AG04449 (cell line): ENCODE measurements around the gene RAB12.

ENCODE experiments used
- CTCF ChIA-PET: fragments of 350-600 bp; formaldehyde crosslinking; extraction: SDS; loops from one replicate; lab custom pipeline; 2021; ENCODE audit warnings: antibody characterized with exemption; lab: Yijun Ruan, JAX
- POLR2A ChIA-PET: fragments of 400-600, 350-600 bp; formaldehyde crosslinking; extraction: SDS; loops from one replicate; lab custom pipeline; 2020; ENCODE audit warnings: antibody characterized with exemption, inconsistent platforms; lab: Yijun Ruan, JAX
- DNase-seq: peaks from one replicate; pipeline ENCODE4 v3.0.0-alpha.2; 2010; ENCODE audit warnings: low read depth, low spot score
- H3K4me3 ChIP-seq: 2 replicates; pipeline ENCODE4 v1.5.1; 2011; ENCODE audit warnings: low read depth, mild to moderate bottlenecking, control low read depth, low read length
- CTCF ChIP-seq: IDR thresholded peaks from one replicate; pipeline ENCODE4 v1.5.1; 2011; ENCODE audit warnings: mild to moderate bottlenecking, moderate library complexity, low read length, control low read depth, inconsistent platforms; ENCODE audit not compliant: insufficient read depth; ENCODE audit errors: missing control alignments

The RAB12 gene

DNA sequence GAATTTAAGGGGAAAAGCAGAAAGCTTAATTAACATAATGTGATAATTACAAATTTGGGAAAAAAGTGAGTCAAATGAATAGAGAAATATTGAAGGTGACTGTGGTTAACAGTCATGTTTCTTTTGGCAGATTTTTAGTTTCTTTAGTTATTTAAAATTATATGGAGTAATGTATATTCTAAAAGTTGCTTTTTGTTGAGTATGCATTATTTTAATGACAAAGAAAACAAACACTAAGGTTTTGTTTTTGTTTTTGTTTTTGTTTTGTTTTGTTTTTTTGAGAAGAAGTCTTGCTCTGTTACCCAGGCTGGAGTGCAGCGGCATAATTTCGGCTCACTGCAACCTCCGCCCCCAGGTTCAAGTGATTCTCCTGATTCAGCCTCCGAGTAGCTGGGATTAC, 65.8 kb downstream of the RAB12 start:
- ChIA-PET CTCF (interaction anchor here (1.4 kb wide), 1 partner anchor 21 kb away, joined by 3 read pairs; no protein-coding TSS in a partner anchor), POLR2A (no interaction called here)
- no peak for DNase-seq
- no peak for TF ChIP-seq CTCF
- no peak overlapping the region for H3K4me3 ChIP-seq

DNA sequence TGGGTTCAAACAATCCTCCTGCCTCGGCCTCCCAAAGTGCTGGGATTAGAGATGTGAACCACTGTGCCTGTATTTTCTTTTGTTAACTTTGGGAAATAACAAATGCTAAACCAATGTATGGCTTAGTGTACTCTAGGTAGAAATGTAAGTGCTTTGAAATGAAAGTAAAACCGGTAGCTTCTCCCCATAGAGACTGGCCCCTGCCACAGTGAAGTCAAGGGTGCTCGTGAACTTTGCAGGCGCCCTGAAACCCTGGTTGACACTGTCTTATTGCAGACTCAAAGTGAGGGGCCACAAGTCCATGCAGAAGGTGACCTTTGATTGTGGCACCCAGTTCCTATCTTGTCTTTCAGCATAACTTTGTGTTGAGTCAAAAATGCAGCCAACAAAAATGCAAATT, 72.0 kb downstream of the RAB12 start:
- no peak for DNase-seq
- H3K4me3 ChIP-seq: no peak overlapping the region
- ChIA-PET CTCF (interaction anchor here (0.8 to 6.8 kb wide), 2 partner anchors 15 to 302 kb away, joined by 3 to 49 read pairs; no protein-coding TSS in a partner anchor), POLR2A (no interaction called here)
- no peak for TF ChIP-seq CTCF

DNA sequence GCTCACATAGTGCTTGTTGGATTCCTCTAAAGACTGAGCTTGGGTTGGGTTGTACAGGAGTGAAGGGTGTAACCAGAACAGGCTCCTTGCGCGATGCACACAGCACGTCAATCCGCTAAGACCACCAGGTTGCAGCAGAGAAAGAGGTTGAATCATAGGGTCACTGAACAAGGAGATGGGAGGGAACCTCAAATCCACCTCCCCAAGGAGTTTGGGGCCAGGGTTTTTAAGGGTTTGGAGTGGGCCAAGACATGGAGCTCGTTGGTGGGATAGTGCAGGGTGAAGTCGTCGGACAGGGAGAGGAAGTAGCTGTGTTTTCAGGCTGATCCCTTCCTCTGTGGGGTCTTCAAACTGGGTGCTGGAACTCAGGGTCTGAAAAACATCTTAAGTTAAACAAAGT, 75.3 kb downstream of the RAB12 start:
- DNase-seq: no peak
- no peak overlapping the region for H3K4me3 ChIP-seq
- no peak for TF ChIP-seq CTCF
- CTCF ChIA-PET: interaction anchor here (1.0 to 5.0 kb wide), 4 partner anchors 11 to 303 kb away, joined by 3 to 71 read pairs (median 4); no protein-coding TSS in a partner anchor
- POLR2A ChIA-PET: no interaction called here

- H3K4me3 ChIP-seq: no peak overlapping the region
- no peak for DNase-seq
- TF ChIP-seq CTCF: no peak
- ChIA-PET CTCF (interaction anchor here (1.0 to 5.0 kb wide), 5 partner anchors 8 to 302 kb away, joined by 3 to 71 read pairs (median 6); no protein-coding TSS in a partner anchor), POLR2A (no interaction called here)
These were observed 76.1 kb downstream of the RAB12 start for GRCh38 chr18:8685141-8685913.

- CTCF ChIA-PET: interaction anchor here (1.1 to 5.0 kb wide), 4 partner anchors 9 to 306 kb away, joined by 3 to 71 read pairs (median 4); no protein-coding TSS in a partner anchor
- no peak overlapping the region for H3K4me3 ChIP-seq
- no peak for TF ChIP-seq CTCF
- DNase-seq: no peak
- POLR2A ChIA-PET: no interaction called here
These were observed 76.6 kb downstream of the RAB12 start for GRCh38 chr18:8685914-8686216.

DNA sequence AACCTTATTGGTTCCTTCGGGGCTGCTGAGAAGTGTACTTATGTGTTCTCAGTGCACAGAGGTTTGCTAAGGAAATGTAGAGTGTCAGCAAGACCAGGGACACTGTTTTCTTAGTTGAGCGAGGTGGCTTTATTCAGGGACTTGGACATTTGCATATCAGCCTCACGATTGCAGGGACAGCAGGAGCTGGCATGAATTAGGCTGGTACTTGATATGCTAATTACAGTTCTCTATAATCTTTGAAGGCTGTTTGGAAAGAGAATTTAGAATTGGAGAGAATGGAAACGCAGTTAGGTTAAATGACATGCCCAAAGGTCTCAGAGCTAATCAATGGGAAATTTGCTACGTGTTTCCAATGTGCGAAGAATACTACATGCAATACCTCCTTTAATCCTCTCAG, 77.4 kb downstream of the RAB12 start:
- no peak for DNase-seq
- H3K4me3 ChIP-seq: no peak overlapping the region
- ChIA-PET POLR2A (no interaction called here), CTCF (interaction anchor here (0.7 to 5.0 kb wide), 6 partner anchors 9 to 305 kb away, joined by 3 to 71 read pairs (median 5); no protein-coding TSS in a partner anchor)
- no peak for TF ChIP-seq CTCF
